GM18499 (cell line): ENCODE measurements around the gene MTMR3.

Experiments
- ATAC-seq: cut with Tn5 transposase; IDR thresholded peaks from one replicate; pipeline ENCODE4 v1.9.1; 2021; ENCODE audit warnings: moderate number of reproducible peaks; ENCODE audit not compliant: insufficient read depth, unreplicated experiment

MTMR3 gene

DNA sequence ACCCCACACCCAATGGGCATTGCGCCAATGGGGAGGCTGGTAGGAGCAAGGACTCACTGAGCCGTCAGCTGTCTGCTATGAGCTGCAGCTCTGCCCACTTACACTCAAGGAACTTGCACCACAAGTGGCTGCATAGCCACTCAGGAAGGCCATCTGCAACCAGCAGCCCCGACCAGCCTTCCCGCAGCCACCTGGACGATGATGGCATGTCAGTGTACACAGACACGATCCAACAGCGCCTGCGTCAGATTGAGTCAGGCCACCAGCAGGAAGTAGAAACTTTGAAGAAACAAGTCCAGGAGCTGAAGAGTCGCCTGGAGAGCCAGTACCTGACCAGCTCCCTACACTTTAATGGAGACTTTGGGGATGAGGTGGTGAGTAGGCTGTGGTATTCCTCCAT lies 137.5 kb downstream of the MTMR3 start:
- no peak for ATAC-seq

DNA sequence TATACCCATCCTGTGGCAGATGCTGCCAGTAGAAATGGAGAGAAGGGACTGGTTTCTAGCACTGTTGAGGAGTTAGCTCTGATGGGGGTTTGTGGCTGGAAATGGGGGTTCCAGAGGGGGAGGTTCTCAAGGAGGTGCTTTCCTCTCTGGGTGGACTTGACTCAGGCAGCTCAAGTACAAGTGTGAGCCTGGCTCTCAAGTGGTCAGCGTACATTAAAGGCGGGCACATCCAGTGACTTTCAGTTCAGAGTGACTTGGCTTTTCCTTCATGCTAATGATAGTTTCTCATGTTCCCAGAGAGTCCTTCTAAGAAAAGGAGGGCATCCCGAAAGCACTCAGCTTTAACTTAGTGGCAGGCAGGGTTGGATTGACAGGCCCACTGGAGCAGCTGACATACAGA lies 138.4 kb downstream of the MTMR3 start:
- ATAC-seq: no peak

DNA sequence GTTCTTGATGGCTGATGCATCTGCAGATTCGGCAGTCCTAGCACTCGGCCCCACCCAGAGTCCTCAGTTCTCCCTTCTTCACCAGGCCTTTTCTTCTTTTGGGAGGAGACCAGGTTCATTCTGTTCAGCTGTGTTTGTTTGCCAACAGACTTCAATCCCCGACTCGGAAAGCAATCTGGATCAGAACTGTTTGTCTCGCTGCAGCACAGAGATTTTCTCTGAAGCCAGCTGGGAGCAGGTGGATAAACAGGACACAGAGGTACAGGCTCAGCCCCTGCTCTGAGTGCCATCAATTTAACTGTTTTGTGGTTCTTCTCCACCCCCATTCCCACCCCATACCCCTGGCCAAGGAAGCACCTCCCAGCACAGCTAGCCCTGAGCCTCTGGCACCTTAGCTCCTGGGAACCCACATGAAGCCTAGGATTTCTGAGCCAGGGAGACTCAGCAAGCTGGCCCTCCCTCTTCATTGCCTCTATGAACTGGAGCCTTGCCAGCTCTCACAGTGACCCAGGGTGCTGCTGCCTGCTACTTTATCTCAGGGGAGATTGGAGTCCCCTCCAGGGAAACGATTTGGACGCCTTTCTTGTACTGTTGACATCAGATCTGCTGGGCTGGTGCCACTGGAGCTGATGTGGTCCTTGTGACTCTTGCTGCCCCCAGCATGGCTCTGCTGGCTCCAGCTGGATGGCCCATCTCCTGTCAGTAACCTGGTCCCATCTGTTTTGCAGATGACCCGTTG lies 139.1 kb downstream of the MTMR3 start:
- ATAC-seq: no peak

DNA sequence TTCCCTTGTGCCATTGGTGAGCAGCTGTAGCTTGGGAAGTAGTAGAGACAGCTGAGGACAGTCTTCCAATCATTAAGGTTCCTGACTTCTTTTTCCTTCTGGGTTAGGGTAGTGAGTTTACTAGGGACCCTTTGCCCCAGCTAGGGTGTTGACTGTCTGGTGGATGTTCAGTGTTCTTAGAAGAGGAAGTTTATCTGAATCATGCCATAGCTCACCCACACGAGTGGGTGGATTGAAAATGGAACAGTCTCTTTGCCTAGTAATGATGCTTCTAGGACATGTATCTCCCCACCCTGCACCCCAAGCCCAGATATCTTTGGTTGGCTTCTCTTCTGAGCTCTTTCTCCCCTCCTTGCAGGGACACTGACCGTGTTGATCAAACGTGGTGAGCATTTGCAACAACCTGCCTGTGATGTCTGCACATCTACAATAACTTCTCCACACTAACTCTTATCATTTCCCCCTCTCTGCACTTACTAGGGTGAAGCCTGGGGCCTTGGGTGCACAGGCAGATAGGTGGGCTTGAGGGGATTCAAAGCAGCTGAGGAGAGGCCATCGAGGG lies 140.2 kb downstream of the MTMR3 start:
- no peak for ATAC-seq

DNA sequence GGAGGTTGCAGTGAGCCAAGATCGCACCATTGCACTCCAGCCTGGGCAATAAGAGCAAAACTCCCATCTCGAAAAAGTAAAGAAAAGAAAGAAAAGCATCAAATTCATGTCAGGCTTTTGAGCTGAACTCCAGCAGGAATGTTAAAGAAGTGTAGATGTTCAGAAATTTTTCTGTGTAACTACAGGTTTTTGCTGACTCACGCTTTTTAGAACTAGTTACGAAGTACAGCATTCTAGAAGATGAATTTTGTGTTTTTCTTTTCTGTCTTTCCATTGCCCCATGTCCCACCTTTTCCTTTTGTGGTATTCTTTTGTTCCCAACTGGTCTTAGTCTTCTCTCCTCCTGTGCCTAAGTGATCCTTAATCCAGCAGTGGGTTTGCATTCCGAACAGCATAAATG lies 141.3 kb downstream of the MTMR3 start:
- no peak for ATAC-seq

DNA sequence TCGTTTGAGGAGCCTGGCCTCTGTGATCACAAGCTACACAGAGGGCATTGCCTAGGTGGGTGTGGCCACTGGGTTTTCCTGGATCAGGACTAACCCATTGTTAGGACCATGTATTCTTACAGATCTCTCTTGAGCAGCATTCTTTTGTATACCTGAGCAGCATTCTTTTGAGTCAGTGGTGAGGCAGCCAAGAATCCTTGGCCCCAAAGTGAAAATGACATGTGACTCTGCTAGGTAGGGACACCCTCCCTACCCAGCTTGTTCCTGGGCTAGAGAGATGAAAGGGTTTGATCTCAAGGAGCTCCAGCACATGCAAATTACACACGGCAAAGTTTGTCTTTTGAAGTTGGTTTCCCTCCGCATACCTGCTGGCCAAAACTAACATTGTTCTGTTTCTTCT lies 142.2 kb downstream of the MTMR3 start:
- ATAC-seq: no peak

DNA sequence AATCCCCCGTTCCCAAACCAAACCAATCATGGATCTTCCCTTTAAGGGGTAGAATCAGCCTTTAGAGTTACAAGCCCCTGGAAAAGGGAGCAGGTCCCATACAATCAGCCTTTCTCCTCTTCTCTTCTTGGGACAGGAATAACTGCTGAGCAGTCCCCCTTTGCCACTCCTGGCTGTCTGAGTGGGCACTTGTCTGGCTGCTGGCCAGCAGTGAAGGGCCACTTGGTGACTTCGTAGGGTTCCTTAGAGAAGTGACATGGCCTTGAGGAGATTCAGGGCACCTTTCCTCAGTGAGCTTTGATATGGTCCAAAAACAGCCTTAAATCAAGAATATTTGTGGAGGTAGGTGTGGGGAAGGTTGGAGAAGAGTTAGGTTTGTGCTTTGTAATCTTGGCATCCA lies 143.8 kb downstream of the MTMR3 start:
- ATAC-seq: no peak

DNA sequence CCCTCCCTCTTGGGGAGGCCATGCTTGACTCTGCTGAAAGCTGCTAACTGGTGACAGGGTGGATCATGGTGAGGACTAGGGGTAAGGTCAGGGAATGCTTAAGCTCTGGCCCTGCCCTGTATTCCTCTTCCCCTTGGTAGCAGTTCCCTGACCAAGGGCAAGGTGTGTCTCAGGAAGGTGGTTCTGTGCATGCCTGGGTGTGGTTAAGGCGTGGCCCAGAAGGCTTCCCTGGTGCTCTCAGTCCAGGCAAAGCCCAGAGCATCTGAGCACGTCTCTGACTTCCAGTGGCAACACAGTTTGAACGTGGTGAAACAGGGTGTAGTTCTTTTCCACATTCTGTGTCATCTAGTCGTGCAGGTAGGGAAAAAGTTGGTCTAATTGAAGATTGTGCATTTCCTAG lies 144.2 kb downstream of the MTMR3 start:
- ATAC-seq: no peak

DNA sequence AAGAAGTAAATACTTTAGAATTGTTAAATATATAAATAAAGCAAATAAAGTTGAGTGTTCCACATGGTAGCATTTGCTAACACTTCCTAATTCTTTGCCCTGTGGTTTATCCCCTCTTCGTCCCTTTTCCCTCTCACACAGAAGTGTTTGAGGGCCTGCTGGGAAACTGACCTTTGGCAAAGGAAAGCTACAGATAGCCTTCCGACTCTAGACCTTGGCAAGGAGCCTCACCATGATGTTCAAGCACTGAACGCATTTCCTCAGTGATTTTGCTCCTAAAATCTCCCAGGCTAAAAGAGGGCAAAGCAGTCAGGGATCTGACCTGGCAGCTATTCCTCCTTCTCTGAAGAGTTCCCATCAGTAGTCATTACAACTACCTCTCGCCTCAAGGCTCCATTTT lies 144.8 kb downstream of the MTMR3 start:
- ATAC-seq: no peak

DNA sequence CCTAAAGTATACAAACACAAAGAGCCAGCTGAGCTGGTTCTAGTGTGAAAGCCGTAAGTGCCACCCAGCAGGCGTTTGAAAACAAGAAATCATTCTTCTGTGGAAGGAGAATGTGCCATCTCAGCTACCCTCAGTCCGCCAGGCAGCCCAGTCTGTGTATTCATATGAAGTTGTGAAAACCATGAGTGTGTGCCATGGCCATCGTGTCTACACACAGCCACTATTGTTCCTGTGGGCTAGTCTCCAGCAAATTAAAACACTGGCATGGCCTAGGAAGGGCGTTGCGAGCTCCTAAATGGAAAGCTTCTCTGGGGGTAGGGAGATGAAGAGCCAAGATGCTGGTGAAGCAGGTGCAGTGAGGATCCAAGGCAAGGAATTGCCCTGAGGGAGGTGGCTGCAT lies 145.8 kb downstream of the MTMR3 start:
- no peak for ATAC-seq

DNA sequence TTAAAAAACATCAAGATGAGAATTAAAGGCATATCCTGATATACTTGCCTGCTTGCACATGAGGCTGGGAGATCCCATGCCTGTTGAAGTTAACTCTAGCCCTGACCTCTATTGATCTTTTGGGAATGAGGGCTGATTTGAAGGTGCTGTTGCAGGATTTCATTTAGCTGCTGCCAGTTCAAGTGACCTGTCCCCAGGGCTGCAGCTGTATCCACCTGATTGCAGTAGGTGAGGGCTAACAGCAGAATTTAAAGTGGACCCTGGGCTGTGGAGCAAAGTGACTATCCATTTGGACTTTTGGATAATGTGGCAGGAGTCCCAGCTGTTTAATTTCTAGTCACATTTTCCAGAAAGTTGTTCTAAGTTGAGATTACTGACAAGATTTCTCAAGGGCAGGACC lies 146.5 kb downstream of the MTMR3 start:
- no peak for ATAC-seq

DNA sequence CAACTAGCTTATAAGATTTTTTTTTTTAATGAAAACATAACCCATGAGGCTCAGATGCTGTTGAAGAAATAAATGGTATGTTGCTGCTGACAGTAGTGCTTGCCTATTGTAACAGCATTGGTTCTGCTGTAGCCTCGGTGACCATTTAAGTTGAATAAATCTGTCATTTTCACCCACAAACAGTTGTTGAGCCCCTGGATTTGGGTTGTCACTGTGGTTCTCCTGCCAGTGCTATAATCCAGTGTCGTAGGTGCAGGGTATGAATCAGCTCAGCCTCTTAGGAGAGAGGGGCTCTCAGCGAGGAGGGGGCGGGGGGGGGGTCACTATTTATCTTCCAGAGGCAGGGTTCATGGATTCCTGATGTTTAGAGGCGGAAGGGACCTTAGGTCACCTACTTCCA lies 147.4 kb downstream of the MTMR3 start:
- ATAC-seq: no peak

DNA sequence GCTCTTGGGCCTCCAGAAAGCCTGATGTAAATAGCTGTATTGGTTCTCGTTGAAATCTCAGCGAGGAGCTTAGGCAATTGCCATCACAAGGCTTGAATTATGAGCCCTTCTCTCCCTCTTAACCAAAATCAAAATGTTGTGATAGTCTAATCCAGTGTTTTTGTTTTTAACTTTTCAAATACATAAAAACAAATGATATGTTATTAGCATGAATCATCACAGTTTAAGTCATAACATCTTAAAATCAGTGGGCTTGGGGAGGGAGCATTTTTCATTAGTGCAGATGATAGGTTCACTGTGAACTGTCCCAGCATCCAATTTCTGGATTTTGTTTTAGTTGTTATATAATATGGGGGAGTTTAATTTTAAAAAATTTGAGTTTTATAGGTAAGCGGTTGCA lies 148.4 kb downstream of the MTMR3 start:
- no peak for ATAC-seq

DNA sequence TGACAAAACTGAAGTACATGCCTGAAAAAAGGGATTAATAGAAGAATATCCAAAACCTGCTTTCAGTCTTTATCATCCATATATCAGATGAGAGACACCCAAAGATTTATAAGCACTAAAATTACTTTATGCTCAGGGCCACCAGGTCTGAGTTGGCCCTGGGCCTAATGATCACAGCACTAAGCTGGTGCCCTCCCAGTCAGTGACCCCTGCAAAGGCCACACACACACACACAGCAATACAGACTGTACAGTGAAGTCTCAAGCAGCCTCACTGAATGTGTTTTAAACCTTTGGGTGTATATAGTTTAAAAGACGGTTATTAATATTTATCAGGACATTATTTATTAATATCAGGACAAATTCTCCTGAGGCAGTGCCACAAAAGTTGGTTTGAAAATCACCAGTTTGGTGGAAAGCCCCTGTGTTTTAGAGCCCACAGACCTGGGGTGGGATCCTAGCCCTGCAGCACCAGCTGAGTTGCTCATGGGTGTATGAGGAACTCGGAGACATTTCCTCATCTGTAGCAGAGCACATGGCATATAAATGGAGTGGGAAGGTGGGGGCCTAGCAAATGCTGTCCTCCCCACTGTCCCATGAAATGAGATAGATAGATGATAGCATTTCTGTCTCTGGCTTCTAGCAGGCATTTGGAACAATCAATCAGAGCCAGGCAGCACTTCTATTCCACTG lies 148.9 kb downstream of the MTMR3 start:
- ATAC-seq: no peak

DNA sequence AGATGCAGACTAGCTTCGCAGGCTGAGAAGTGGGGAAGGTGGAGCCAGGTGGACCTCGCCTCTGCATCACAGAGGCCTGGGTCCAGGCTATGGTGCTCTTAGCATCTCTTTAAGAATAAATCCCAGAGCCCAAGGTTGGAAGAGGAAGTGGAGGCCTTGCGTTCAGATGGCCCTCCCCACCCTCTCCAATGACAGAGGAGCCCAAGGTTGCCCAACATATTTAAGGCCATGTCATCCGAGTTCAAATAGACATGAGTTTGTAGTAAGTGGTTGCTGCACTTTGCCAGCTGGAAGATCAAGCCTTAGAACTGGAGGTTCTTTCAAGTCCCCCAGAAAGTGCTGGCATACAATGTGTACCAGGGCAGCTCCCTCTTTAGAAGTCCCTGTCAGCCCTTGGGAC lies 150.2 kb downstream of the MTMR3 start:
- no peak for ATAC-seq

DNA sequence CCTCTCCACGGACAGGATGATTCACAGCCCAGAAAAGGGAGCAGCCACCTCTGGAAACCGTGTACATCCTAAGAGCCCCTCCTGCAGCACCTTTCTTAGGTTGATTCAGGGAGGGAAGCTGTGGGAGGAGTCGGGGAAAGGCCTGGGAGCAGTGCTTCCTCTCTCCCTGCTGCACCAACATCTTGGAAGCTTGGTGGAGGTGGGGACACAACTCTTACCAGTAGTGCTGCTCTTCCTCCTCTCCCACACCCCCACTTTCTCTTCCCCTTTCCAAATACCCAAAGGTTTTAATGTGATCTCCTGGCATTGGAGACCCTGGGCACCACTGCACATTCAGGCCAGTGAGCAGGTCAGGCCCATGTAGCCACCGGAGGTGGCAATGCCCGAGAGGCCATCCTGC lies 150.9 kb downstream of the MTMR3 start:
- no peak for ATAC-seq

DNA sequence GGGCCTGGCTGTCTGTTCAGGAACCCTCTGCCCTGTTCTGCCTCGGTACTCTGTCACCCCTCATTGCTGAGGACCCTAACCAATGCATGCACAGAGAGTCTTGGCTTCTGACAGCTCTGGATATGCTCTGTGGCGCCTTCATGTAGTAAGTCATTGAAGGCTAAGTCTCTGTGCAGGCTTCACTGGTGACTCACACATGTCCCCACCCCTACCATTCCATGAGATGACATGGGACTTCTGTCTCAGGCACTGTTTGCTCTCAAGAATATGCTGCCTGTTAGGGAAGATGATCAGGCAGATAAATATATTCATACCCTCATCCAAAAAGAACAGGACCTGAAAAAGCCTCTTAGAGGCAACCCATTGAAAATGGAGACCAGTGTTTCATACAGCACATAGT lies 153.7 kb downstream of the MTMR3 start:
- no peak for ATAC-seq

DNA sequence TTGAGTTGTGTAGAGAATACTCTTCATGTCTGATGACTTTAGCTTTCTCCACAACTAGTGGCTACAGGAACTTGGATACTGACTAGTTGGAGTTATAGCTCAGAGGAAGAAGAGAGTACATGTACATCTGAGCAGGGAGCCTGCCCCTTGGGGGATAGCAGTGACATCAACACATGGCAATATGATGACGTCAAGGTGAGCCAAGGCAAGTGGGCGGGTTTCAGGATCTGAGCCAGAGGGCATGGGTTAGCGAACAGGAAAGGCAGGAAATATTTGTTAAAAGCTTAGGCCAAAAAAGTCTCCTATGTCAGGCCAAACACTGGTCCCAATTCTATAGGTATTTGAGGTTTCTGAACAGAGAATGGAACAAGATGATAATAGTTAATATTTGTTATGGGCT lies 155.2 kb downstream of the MTMR3 start:
- no peak for ATAC-seq

DNA sequence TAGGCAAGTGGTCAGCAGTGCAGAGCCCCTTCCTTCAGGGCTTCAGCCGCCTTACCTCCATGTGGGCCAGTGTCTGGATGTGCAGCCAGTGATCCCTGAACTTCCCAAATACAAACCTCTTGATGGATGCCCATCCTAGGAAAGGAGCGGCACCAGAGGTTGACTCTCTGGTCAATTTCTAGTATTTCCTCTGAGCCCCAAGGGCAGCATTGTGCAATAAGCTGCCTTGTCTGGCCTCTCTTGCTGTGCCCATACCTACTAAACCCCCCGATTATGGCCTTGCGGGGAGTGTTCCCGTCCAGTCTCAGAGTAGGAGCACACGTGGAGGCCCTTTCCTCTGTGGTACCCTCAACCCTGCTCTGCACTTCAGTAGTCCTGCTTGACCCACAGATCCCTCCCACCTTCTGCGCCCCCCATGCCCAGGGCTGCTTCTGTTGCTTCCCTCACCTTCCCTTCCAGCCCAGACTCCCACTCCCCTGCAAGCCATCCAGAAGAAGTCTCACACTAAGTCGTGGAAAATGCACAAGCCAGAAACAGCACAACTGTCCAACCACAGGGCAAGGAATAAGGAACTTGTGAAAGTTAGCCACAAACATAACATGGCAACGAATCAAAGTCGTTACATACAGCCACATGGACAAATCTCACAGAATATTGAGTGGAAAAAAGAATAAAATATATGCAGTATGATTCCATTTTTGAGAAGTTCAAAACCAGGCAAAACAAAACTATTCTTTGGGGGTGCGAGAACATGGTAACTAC lies 157.7 kb downstream of the MTMR3 start:
- no peak for ATAC-seq

DNA sequence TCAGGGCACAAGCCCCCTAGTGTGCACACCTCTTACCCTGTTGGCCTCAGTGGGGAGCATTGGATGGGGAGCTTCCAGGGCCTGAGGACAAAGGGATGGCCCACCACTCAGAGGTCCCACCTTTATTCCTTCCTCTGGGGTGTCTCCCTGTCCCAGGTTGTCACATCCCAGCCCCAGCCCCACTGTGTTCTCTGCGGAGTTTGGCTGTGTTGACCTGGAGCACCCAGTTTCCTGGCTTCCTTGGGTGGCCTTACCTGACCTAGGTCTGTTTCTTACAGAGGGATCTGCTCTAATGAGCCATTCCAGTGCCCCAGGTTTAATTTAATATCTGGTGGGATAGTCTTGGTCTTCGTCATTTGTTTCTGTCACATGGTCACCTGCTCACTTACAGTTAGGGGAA lies 158.5 kb downstream of the MTMR3 start:
- ATAC-seq: no peak

DNA sequence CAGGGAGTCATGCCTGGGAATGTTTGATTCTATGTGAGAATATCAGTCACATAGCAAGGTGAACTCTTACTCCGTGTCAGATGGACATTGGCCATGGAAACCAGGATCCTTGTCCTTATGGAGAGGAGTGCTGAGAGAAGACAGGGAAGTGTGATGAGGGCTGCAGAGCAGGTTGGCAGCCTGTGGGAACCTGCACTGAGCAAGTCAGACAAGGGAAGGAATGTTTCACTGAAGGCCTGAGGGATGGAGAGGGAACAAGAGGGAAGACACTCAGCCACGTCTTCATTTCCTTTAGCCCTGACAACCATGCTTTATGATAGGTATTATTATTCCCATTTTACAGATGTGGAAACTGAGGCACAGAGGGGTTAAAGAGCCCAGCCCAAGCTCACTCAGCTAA lies 158.9 kb downstream of the MTMR3 start:
- no peak for ATAC-seq
